Kidney tubule cell (primary cell): ENCODE results near the gene ATRN.
"Not testable (repeated sequence)": the region's sequence is repeated elsewhere in the genome, so short reads cannot be mapped to it uniquely, and the experiment has no call there.

Experiments used
- DNase-seq: peaks from one replicate; pipeline ENCODE4 v3.0.0-alpha.2; 2018; ENCODE audit warnings: low spot score

Gene ATRN

DNA sequence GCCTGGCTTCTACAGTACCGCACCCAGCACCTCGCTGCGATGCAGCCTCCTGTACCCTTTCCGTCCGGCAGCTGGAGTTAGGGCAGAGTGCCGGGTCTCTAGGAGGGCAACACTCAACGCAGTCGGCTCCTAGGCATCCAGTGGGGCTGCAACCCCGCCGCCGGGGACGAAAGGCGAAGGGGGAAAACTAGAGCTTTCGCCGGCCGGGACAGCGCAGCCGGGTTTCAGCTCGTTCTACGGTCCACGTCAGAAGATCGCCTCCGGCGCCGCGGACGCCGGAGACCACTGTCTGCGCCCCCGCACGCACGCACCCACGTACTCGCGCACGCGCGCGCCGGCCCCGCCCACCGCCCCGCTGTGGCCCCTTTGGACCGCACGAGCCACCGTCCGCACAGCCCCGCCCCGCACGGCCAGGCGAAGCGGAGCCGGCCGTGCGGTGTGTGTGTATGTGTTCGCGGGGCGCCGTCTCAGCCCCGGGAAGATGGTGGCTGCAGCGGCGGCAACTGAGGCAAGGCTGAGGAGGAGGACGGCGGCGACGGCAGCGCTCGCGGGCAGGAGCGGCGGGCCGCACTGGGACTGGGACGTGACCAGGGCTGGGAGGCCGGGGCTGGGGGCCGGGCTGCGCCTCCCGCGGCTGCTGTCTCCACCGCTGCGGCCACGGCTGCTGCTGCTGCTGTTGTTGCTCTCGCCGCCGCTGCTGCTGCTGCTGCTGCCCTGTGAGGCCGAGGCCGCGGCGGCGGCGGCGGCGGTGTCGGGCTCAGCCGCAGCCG lies at the start of gene ATRN:
Gene ATRN (plus strand): TSS at position 392 of the 770 bp plus-strand sequence. CDS start 90 bp downstream, at position 482.
- peak; percentile 92 for DNase-seq

GRCh38 chr20:3421985-3422384 lies 48.8 kb upstream of the ATRN start:
- no peak for DNase-seq

- no peak for DNase-seq
Measured at GRCh38 chr20:3423126-3423525, 47.7 kb upstream of the ATRN start.

DNA sequence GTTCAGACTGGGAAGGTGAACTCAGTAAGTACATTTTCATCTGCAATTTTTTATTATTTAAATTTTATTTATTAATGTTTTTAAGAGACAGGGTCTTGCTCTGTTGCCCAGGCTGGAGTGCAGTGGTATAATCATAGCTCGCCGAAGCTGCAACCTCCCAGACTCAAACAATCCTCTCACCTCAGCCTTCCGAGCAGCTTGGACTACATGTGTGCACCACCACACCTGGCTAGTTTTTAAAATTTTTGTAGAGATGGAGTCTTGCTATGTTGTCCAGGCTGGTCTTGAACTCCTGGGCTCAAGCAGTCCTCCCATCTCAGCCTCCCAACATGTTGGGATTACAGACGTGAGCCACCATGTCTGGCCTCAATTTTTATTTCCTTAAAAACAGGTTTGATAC lies 44.1 kb upstream of the ATRN start:
- not testable (repeated sequence) for DNase-seq

DNA sequence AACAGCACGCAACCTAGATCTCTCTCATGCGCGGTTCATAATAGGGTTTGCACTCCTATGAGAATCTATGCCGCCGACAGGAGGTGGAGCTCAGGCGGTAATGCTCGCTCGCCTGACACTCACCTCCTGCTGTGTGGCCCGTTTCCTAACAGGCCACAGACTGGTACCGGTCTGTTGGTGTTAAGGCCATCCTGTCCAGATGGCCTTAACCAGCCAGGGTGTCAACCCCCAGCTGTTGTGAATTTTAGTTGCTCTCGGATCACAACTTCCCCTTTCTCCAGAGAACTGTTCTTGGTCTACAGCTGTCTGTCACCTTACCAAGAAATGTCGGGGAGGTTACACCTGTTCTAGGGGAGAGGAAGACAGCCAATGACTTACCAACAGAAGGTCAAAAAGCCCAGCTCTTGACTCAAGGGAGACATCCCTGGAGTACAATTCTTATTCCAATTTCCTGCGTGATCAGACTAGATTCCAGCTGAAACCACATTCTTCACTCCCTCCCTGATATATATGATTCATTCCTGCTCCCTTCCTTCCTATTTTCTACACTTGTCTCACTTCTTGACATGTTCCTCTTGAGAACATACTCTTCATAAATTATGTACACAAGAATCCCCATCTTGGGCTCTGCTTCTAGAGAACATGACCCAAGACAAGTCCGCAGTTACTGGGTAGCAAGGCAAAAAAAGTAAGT lies 40.3 kb upstream of the ATRN start:
- DNase-seq: no peak

DNA sequence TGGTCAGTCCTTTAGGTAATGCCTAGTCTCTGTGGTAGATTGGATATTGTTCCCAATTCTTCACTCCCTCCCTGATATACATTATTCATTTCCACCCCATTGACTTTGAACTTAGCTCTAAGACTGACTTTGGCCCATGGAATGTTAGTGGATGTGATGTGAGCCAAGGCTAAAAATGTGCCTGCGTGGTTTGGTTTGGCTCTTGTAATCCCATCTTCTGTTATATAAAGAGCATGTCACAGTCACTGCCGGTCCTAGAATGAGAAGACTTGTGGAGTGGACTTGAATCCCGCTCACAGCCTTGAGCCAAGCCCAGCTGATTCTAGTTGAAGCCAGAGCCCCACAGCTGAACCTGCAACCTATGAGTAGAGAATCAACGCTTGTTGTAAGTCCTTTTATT lies 39.7 kb upstream of the ATRN start:
- DNase-seq: peak; percentile 37

DNA sequence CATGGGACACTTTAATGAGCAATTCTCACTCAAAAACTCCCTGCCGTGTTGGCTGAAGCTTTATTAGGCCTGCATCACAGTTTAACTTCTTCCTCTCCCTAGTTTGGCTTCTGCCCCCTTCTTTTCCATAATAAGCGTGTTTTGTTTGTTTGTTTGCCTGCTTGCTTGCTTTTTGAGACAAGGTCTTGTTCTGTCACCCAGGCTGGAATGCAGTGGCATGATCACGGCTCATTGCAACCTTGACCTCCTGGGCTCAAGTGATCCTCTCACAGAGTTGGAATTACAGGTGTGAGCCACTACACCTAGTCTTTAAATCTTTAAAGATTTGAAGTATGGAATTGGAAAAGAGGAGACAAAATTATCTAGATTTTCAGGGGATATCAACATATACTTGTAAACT lies 38.0 kb upstream of the ATRN start:
- DNase-seq: no peak

DNA sequence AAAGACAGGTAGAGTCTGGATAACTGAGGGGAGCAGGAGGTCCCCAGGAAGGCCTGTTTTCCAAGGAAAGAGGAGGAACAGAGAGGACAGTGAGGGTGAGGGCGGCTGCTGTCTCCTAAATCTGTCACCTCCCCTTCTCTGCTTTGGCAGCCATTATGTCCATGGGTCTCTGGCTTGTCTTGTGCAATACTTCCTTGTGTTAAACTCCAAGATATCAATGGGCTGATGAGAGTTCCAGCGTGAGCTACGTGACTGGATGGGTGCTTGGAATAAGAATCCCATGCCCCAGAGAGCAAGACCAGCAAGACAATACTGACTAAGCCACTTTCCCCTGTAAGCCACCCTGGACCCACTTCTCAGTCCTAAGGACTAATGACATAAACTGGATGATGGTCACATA lies 37.1 kb upstream of the ATRN start:
- DNase-seq: no peak

GRCh38 chr20:3434232-3434631 lies 36.6 kb upstream of the ATRN start:
- no peak for DNase-seq

GRCh38 chr20:3436864-3437574 lies 33.8 kb upstream of the ATRN start:
- no peak for DNase-seq

- DNase-seq: no peak
Measured at GRCh38 chr20:3446779-3447178, 24.0 kb upstream of the ATRN start.

- DNase-seq: no peak
Measured at GRCh38 chr20:3447321-3447720, 23.5 kb upstream of the ATRN start.

DNA sequence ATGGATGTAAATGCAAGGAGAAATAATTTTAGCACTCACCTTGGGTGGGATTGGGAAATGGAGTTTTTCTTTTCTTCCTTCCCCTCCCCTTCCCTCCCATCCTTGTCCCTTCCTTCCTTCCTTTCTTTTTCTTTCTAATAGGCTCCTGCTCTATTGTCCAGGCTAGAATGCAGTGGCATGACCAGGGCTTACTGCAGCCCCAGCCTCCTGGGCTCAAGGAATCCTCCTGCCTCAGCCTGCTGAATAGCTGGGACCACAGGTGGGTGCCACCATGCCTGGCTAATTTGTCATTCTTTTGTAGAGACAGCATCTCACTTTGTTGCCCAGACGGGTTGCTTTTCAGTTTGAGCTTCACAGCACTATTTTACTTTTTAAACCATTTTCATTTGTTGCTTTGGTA lies 21.5 kb upstream of the ATRN start:
- no peak for DNase-seq

DNA sequence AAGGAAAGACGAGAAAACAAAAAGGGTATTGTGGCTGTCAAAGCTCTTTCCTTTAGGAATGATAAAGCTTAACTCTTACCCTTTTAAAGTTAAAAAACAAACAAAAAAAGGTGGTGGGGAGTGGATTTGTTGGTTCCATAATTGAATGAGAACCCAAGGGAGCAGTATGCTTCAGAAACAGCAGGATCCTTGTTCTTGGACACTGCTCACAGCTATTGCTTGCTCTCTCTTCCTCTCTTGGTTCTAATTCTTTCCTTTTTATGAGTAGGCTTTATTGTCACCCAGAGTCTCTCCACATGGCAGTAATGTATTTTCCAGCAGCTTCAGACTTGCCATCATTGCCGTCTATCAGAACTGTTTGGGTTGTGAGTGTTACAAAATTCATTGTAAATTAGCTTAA lies 18.7 kb upstream of the ATRN start:
- DNase-seq: no peak

- DNase-seq: peak; percentile 37
Measured at GRCh38 chr20:3452690-3453089, 18.1 kb upstream of the ATRN start.

- no peak for DNase-seq
Measured at GRCh38 chr20:3454831-3455230, 16.0 kb upstream of the ATRN start.

DNA sequence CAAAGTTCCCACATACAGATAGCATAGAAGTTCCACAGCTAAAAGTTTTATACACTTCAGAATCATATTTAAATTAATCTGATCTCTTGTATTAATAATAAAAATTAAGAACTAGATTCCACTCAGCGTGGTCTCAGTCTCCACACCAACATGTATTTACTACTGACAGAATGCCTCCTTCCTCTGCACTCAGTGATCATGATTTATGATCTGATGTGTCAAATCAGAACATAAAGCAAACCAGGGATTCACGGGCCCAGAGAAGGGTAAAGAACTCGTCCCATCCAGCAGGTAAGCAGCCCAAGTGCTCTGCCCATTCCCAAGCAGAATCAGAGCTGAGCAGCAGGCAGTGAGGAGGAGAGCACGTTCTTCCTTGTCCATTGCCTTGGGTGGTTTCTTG lies 14.2 kb upstream of the ATRN start:
- DNase-seq: no peak

DNA sequence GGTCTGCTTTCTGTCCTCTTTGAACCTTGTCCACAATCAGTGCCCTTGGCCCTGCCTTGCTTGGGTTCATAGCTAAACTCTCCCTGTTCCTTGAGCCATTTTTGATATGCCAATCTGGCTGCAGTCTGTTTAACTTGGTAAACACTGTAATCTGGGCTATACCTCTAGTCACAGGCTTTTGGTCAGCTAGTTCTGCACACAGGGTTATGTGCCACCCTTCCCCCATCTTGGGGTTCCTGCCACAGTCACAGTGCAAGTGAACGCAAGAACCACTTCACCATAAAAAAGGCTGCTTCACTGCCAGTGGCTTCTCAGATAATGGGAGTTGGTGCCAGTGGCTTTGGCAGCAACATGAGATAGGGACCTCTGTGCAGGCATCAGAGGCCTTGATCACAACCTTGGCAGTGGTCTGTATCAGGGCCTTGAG lies 10.9 kb upstream of the ATRN start:
- DNase-seq: no peak

- no peak for DNase-seq
Measured at GRCh38 chr20:3461211-3461771, 9.5 kb upstream of the ATRN start.

DNA sequence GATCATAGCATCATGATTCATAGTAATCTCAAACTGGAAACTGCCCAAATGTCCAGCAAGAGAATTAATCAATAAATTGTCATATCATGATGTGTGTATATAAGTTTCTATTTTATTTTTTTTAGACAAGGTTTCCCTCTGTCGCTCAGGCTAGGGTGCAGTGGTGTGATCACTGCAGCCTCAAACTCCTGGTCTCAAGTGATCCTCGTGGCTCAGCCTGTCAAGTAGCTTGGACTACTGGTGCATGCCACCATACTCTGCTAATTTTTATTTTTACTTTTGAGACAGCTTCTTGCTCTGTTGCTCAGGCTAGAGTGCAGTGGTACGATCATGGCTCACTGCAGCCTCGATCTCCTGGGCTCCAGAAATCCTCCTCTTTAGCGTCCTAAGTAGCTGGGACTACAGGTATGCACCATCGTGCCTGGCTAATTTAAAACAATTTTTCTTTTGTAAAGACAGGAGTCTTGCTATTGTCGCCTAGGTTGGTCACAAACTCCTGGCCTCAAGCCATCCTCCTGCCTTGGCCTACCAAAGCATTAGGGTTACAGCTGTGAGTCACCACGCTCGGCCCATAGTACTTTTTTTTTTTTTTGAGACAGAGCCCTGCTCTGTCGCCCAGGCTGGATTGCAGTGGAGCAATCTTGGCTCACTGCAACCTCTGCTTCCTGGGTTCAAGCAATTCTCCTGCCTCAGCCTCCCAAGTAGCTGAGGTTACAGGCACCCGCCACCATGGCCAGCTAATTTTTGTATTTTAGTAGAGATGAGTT lies 8.7 kb upstream of the ATRN start:
- DNase-seq: peak; percentile 56

- DNase-seq: no peak
Measured at GRCh38 chr20:3464166-3464565, 6.7 kb upstream of the ATRN start.

DNA sequence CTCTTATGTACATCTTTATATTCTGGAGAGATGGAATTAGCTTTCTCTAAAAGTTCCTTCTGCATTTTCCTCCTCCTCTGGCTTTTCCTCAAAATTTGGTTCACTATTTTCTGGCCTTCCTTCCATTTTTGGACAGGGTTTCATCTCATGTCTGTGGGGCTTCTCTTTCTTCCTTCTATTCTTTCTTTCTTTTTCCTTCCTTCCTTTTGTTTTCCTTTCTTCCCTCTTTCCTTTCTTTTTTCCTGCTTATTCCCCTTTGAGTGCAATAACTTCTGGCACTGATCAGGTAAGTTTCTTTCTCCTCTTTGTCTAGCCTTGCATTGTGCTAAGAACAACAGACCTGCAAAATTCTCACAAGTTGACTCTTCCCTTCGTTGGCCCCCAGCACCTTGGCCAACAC lies 5.5 kb upstream of the ATRN start:
- DNase-seq: no peak
